GM18907 (cell line): ENCODE measurements around the gene RPL15.
"Not testable (repeated sequence)": the region's sequence is repeated elsewhere in the genome, so short reads cannot be mapped to it uniquely, and the experiment has no call there.

Source experiments
- ATAC-seq: cut with Tn5 transposase; IDR thresholded peaks from one replicate; pipeline ENCODE4 v1.9.1; 2021; ENCODE audit warnings: mild to moderate bottlenecking, moderate library complexity; ENCODE audit not compliant: unreplicated experiment

The RPL15 gene

DNA sequence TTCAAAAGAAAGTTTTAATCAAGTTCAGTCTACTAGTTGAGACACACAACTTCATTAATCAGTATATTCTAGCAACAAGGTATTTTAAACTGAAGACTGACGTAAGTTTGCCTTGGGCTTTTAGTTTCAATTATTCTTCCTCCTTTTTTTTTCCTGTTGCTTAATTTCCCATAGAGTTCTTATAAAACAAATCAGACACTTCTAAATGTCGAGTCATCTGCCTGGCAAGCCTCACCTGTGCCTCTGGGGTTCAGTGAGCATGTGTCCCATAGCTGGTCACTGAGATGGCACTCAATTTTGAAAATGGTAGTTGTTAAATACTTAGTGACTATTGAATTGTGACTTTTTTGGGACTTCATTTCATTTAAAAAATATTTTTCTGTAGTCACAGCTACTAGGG, 27.5 kb upstream of the RPL15 start:
- ATAC-seq: no peak

DNA sequence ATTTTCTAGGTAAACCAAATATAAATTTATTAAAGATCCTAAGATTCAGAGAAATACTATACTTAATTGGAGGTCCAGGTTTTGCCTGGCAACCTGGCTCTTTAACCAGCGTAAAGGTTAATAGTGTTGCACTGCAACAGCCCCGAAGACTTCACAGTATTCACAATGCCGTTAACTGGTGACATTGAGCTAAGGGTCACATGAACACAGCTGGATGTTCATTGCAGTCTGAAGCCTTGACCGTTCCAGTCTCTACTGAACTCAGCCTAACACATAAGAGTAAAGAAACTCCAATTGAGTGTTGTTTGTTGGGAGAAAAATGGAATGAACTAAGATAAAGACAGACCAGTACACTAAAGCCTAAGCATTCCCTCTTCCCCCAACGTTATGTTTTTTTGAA, 27.0 kb upstream of the RPL15 start:
- ATAC-seq: no peak

DNA sequence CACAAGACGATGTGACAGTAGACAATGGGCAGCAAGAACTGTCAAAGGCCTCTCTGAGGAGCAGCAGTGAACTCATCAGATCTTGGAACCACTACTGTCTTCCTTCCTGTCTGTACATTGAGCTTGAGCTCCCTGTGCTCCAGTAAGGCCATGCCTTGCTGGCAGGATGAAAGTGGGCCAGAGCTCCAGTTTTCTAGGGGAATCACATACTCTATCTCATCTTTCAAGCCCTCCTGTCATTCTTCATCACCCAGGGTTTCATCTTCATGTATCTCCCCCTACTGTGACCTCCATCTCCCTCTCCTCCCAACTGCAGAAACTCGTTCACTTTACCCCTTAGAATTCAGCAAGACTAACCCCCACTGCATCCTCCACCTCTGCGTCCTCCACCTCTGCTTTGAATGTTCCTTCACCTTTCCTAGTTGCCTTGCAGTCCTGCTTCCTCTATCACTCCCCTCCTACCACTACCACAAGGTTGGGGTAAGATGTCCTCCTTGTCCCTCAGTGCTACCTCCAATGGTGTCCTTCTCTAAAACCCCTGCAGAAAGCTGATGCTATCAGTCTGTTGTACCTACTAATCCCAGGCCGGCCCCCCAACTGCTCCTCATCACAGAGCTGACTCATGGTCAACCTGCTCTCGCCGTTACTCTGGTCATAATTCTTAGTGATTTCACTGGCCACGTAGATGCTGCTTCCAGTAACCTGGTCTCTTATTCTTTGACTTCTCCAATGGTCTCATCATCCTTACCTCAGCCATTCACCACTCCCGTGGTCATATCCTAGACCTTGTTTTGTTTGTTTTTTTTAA, 22.5 kb upstream of the RPL15 start:
- no peak for ATAC-seq

DNA sequence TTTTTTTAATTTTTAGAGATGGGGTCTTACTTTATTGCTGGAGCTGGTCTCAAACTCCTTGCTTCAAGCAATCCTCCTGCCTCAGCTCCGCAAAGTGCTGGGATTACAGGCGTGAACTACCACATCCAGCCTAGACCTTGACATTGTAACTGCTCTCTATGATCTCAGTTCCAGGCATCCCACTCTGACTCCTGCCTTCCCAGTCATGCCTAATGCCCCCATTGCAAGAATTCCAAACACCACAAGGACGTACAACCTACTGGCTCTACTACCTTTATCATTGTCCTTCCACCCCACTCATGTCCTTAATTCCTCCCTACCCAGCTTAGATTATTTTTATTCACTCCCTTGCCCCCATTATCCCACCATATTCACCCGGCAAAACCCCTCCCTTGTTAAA, 21.8 kb upstream of the RPL15 start:
- ATAC-seq: no peak

DNA sequence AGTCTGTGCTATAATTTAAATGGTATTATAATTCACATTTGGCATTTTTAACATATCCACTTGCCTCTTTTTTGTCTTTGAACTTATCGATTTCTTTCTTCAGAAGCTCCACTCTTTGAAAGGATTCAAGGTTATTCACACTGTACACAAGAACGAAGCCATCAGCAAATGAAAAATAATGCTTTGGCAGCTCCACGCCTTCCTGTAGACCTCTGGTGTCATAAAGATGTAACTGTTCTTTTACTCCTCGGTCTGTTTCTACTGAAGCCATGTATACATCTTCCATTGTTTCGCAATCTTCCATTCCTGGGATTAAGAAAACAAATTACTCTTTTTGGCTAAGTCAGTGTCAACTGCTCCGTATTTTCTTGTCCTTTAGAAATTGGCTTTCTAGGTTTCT, 16.2 kb upstream of the RPL15 start:
- no peak for ATAC-seq

DNA sequence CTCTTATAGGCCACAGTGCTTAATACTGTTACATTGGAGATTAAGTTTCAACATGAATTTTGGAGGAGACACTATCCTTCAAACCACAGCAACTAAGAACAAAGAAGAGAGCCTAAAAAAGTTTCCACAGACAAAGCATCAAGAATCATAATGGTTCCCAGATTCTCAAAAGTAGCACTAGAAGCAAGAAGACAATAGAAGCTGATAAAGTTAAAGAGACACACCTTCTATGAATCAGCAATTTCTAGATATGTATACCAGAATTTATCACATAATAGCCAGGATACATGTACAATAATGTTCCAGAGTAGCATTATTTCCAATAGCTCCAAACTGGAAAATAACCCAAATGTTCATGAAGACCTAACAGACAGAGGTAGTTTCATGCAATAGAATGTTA, 12.4 kb upstream of the RPL15 start:
- no peak for ATAC-seq

DNA sequence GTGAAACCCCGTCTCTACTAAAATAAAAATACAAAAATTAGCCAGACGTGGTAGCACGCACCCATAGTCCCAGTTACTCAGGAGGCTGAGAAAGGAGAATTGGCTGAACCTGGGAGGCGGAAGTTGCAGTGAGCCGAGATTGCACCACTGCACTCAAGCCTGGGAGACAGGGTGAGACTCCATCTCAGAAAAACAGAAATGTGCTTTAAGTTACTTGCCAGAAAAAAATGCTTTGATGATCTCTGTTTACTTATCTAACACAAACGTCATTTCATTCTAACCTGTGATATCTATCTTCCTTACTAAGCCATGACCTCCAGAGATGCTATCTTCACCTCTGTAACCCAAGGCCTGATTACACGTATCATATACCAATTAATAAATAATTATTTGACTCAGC, 7.6 kb upstream of the RPL15 start:
- ATAC-seq: no peak

DNA sequence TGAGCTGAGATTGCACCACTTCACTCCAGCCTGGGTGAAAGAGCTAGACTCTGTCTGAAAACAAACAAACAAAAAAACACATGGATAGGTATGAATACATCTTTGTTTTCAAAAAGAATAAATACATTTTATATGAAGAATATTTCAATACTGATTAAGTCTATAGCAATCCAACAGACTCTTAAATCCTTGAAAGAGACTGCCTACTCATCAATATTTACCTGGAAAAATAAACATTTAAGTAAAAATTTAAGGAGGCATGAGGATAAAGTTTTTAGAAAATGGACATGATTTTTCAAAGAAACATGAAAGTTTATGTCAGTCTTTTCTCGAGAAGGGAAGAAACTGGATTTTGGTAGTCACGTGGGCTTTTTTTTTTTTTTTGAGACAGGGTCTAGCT, 5.5 kb upstream of the RPL15 start:
- no peak for ATAC-seq

DNA sequence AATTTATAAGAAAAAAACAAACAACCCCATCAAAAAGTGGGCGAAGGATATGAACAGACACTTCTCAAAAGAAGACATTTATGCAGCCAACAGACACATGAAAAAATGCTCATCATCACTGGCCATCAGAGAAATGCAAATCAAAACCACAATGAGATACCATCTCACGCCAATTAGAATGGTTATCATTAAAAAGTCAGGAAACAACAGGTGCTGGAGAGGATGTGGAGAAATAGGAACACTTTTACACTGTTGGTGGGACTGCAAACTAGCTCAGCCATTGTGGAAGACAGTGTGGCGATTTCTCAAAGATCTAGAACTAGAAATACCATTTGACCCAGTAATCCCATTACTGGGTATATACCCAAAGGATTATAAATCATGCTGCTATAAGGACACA, 4.6 kb upstream of the RPL15 start:
- not testable (repeated sequence) for ATAC-seq

DNA sequence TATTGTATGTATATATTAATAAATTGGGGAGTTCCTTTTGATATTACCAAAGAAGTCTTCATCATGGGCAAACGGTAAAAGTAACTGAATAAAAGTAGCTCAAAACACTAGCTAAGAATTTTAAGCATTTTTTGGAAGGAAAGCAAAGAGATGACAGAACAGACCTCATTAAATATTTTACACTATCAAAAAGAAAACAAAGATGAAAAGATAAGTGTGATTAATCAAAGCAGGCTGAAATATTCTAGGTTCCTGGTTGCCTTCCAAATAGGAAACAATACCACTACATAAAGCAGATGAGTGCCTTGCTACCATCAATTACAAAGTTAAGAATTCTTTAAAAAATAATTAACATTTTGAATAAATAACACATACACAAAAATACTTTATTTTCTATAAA, 3.8 kb upstream of the RPL15 start:
- ATAC-seq: no peak

DNA sequence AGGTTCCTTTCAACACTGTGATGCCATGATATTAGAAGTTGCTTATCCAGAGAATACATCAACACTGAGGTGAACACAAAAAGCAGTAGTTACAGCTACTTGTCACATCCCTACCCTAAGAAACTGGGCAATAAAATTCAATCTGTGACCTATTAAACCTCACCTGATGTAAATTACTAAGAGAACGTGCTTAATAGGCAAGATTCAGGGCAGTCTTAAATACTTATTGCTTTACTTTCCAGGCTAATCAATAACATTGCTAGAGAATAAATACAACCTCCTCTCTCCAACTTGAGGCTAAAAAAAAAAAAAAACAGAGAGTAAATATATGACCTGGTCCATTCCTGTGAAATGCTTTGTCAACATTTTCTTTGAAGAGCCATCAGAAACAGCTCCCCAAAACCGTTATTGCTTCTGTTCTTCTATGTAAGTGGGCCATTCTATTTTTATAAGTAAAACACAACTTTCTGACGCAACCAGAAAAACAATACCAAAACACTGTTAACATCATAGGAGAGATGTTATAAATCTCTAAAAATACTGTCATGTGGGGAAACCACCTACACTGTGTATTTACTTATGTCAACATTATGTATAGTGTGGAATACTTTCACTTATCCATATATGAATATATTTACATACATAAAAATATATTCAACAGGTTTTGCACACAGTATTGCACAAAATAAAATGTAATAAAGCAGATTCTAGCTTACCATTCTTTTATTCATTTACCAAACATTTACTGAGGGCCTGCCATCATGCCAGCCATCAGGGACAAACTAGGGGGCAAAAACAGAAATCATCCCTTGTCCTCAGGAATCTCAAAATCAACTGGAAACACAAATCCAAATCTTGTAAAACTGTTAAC, 2.8 kb upstream of the RPL15 start:
- ATAC-seq: no peak

DNA sequence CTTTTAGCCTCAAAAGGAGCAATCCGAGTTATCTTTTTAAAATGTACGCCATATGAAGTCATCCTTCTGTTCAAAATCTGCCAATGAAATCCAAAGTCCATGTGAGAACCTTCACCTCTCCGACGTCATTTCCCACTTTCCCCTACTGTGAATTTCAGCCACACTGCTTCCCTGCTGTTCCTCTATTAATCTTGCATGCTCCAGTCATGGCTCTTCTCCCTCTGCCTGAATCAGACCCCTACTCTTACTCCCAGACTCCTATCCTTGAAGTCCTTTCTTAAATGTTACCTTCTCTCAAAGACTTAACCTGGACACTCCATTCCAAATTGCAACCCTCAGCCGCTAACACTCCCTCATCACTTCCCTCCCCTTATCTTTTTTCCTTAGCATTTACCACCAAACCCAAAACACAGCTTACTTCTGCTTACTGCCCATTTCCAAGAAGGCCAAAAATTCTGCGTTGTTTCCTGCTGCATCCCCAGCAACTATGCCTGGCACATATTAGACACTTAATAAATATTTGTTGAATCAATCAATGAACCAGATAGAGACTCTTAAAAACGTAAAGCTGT, 1.3 kb upstream of the RPL15 start:
- ATAC-seq: no peak

DNA sequence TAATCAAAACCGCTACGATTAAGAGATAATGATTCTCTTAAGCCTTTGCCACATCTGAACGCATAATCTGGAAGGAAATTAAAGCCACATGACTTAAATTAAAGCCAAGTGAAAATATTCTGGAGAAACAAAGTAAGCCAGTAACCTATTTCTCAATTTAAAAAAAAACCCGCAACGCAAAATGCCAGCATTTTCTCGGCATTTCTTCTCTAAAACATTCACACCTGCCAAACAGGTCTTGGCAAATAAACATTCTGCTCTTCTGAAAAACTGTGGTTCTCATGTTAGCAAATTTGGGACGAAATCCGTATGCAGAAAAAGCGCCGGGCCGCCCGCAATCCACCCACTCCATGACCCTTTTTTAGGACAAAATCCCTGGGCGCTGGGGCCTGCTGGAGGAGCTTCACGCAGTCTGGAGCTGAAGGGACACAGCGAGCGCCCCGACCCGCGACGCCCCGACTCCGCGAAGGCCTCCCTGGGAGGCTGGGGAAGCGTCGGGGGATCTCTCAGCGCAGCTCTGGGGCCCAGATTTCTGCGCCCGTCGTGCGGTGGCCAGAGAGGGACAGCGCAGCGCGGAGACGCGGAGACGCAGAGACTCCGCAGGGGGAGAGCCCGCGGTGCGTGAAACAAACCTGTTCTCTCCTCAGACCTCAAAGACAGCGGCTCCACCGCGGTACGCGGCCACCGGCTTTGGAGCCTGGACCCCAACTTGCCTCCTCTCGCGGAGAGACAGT, 613 bp upstream of the RPL15 start:
- peak; percentile 61 for ATAC-seq

DNA sequence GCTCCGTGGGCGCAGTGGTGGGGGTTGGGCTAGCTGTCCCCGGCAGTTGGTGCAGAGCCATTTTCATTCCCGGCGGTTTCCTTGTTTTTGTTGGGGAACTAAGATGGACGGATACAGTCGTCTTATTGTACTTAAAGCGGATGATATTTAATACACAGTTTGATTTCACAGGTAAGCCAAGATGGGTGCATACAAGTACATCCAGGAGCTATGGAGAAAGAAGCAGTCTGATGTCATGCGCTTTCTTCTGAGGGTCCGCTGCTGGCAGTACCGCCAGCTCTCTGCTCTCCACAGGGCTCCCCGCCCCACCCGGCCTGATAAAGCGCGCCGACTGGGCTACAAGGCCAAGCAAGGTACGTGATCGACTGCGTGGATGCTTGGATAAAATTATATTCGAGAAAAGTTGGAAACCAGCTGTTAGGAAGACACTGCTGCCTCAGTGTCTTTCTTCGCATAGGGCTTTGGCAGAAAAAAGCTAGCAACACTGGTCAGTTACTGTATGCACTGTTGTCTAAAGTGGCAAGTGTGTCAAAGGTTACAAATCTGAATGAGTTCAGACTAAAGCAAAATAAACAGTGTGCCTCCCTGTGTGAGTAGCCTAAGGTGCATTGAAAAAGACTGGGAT, 859 bp downstream of the RPL15 start:
- not testable (repeated sequence) for ATAC-seq

DNA sequence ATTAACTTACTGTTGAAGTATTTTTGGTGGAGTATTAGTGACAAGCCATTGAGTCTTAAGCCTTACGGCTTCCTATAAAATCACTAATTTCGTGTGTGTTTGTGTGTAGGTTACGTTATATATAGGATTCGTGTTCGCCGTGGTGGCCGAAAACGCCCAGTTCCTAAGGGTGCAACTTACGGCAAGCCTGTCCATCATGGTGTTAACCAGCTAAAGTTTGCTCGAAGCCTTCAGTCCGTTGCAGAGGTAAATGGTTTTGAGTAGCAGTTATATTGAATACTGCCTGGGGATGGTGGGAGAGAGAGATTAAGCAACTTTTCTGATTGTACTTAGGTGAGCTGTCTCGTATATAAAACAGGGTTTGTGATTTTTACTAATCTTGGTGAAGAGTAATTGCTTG, 1.4 kb downstream of the RPL15 start:
- not testable (repeated sequence) for ATAC-seq

DNA sequence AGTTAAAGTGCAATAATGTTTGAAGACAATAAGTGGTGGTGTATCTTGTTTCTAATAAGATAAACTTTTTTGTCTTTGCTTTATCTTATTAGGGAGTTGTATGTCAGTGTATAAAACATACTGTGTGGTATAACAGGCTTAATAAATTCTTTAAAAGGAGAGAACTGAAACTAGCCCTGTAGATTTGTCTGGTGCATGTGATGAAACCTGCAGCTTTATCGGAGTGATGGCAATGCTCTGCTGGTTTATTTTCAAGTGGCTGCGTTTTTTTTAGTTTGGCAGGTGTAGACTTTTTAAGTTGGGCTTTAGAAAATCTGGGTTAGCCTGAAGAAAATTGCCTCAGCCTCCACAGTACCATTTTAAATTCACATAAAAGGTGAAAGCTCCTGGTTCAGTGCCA, 2.7 kb downstream of the RPL15 start:
- ATAC-seq: no peak

DNA sequence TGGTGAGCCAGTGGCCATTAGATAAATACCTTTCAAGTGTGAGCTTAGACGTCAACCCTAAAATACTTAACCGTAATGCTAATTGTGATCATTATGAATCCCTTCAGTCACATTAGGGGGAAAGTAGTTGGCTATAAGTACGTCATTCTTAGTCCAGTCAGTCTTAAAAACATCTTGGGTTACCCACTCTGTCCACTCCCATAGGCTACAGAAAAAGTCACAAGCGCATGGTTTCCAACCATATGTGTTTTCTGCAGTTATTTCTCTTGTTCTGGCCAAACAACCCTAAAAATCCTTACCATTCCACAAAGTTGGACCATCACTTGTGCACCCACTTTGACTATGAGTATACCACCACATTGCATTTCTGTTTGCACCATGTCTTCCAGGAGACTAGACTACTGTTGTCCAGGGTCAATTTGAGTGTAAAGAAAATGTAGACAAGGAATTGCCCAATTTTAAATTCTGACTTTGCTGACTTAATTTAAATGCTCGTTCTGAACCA, 3.3 kb downstream of the RPL15 start:
- ATAC-seq: no peak

DNA sequence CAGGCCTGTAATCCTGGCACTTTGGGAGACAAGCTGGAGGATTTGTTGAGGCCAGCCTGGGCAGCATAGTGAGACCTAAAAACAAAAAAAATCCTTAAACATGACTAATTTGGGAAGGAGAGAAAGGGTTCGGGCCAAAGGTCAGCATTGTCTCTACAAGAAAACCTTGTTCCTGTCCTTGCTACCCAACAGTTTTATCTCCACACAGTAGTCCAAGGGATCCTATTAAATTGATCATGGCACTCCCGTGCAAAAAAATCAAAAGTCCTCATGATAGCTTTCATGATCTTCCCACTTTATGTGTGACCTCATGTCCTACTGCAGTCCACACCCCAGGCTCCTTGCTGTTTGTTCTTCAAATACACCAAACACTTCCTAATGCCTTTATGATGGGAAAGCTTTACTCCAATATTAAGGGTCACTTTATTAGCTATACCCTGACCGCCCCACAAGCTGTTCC, 4.2 kb downstream of the RPL15 start:
- ATAC-seq: no peak

DNA sequence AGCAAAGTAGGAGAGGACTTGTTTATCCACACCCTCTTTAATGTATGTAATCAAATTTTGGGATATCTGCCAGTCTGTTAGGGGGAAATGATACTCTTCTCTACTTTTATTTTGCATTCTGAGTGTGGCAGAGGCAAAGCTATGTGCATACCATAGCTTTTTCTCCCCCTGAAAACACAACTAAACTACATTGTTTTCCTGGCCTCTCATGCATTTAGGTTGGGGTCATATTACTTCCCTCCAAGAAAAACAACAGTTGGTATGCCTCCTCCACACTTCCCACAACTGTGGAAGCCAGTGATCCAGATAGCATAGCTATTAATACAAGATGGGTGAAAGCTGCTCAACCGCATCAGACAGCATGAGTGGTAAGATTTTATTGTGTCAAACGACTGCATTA, 6.9 kb downstream of the RPL15 start:
- no peak for ATAC-seq

DNA sequence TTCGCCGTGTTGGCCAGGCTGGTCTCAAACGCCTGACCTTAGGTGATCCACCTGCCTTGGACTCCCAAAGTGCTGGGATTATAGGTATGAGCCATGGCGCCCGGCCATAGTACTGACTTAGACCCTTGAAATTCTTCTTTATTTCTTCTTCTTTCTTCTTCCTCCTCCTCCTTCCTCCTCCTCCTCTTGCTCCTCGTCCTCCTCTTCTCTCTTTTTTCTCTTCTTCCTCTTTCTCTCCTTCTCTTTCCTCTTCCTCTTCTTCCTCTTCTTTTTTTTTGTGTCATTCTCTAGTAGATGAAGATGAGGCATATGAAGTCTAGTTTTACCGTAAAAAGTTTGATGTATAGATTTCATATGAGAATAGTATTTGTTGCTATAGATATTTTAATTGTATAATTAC, 9.3 kb downstream of the RPL15 start:
- ATAC-seq: no peak
